Measurements from ENCODE around the gene SNX25. TPM values are rescaled to one million over a fixed set of nuclear protein-coding genes. Genes with fewer than 3 reads are reported as not detected.
A peak's percentile ranks its signal among the peaks of the same experiment; 100 is the strongest.

The SNX25 gene
- total and polyA plus RNA-seq, 2 donors (not counting 1 experiment from before 2014, with no cell fraction given), result 12.0 to 77.6 TPM

DNA sequence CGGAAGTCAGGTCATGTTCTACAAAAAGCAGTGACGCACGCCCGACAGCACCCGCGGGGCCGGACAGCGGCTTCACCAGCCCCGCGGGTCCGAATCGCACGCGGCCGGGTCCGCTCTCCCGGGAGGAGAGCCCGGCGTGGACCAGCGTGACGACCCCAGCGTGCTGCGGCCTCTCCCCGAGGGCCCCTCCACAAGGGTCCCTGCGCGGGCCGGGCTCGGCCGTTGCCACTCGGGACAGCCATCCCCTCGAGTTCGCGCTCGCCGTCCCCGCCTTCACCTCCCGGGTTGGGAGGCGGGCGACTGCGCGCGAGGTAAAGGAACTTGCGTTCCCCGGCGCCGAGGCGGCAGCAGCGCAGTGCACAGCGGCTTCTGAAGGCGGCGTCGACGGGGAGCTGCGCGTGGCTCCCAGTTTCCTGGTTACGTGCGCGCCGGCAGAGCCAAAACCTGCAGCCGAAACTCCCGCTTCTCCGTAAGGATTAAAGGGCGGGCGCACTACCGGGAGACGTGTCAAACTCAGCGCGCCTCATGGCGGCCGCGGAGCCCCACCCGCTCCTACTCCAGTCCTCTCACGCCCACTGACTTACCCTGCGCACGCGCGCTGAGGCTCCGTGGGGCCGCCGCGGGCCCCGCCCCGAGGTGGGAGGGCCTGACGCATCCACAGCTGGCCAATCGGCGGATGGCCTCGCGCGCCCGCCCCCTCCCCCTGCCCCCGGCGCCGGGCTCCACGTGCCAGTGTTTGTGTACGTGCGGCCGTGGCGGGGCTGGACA is 186.7 kb downstream of the SNX25 start:
- H3K79me2 ChIP-seq (ENCODE audit: control insufficient read depth, insufficient read depth, low read length), result no peaks in the 10 kb centered on the region
- peak; percentile 87 for ATAC-seq (ENCODE audit: low read depth)
- POLR2A ChIA-PET, result interaction anchor here (0.6 to 2.2 kb wide), 5 partner anchors 9 to 201 kb away, joined by 3 to 19 read pairs (median 6); partner anchors contain the start of gene UFSP2
- TF ChIP-seq EZH2 (IDR thresholded peaks at IDR 0.05; ENCODE audit: borderline replicate concordance, insufficient read depth, low read depth, low read length, poor library complexity, severe bottlenecking), result no peak
- TF ChIP-seq, protein P1, sequence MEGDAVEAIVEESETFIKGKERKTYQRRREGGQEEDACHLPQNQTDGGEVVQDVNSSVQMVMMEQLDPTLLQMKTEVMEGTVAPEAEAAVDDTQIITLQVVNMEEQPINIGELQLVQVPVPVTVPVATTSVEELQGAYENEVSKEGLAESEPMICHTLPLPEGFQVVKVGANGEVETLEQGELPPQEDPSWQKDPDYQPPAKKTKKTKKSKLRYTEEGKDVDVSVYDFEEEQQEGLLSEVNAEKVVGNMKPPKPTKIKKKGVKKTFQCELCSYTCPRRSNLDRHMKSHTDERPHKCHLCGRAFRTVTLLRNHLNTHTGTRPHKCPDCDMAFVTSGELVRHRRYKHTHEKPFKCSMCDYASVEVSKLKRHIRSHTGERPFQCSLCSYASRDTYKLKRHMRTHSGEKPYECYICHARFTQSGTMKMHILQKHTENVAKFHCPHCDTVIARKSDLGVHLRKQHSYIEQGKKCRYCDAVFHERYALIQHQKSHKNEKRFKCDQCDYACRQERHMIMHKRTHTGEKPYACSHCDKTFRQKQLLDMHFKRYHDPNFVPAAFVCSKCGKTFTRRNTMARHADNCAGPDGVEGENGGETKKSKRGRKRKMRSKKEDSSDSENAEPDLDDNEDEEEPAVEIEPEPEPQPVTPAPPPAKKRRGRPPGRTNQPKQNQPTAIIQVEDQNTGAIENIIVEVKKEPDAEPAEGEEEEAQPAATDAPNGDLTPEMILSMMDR (IDR thresholded peaks at IDR 0.05), result no peak
- Mint-ChIP-seq H3K9me3 (ENCODE audit: insufficient read depth) (no peaks in the 10 kb centered on the region), H3K4me3 (peak overlapping the region; percentile 92), H3K27ac (peak overlapping the region; percentile 94), H3K4me1 (peaks cover 54% of the 10 kb centered on the region), H3K27me3 (no peaks in the 10 kb centered on the region)
- peak overlapping the region; percentile 97 to 99 for H3K27ac ChIP-seq (ENCODE audit: low read length in 2 of 2)
- H3K4me1 ChIP-seq (ENCODE audit: control insufficient read depth in 2 of 2, insufficient read depth in 2 of 2, low read length in 2 of 2), result peaks cover 26% of the 10 kb centered on the region in 2 donors
- peaks cover 0 to 10% of the 10 kb centered on the region in 2 experiments for H3K36me3 ChIP-seq (replicated peaks in 1 of 2; ENCODE audit: control extremely low read depth in 1 of 2, control insufficient read depth in 1 of 2, extremely low read depth in 1 of 2, insufficient read depth in 2 of 2, low read length in 1 of 2)
- H3K4me3 ChIP-seq (ENCODE audit: control extremely low read depth in 1 of 5, extremely low read depth in 1 of 5, insufficient read depth in 1 of 5, low read depth in 2 of 5, low read length in 4 of 5), result peak overlapping the region; percentile 79 to 98 (median 89)
- H3K4me2 ChIP-seq (replicated peaks; ENCODE audit: low read depth, low read length, poor library complexity, severe bottlenecking), result peak overlapping the region; percentile 90
- peak; percentile 97 for DNase-seq
- no peaks in the 10 kb centered on the region for H3K27me3 ChIP-seq (replicated peaks in 1 of 4; ENCODE audit: control extremely low read depth in 1 of 4, control insufficient read depth in 3 of 4, insufficient read depth in 4 of 4, low read length in 3 of 4)
- H3K9ac ChIP-seq (ENCODE audit: low read length), result peak overlapping the region; percentile 88
- CTCF ChIA-PET, result interaction anchor here (1.1 to 2.4 kb wide), 6 partner anchors 9 to 201 kb away, joined by 3 to 15 read pairs (median 3); partner anchors contain the start of gene UFSP2
- intact Hi-C loops (cut with micrococcal nuclease), result loop anchor here (1.0 to 10.0 kb wide), 10 partner anchors 29 to 1889 kb away; partner anchors contain the start of genes ACSL1, CCDC110, CYP4V2 and ING2
- no peaks in the 10 kb centered on the region for H4K20me1 ChIP-seq (ENCODE audit: control insufficient read depth, insufficient read depth, low read length, poor library complexity, severe bottlenecking)
- H2AFZ ChIP-seq (ENCODE audit: insufficient read depth, low read depth, low read length, poor library complexity, severe bottlenecking), result peak overlapping the region; percentile 70
- under 1% methylated on average over 98 of the region's 98 CpGs for WGBS (ENCODE audit: insufficient coverage)
- no peaks in the 10 kb centered on the region for H3K9me3 ChIP-seq (ENCODE audit: control extremely low read depth in 1 of 3, control insufficient read depth in 2 of 3, insufficient read depth in 1 of 3, low read length in 2 of 3)

All from B cell (primary cell).